ENCODE data around the gene NPL.

NPL gene

DNA sequence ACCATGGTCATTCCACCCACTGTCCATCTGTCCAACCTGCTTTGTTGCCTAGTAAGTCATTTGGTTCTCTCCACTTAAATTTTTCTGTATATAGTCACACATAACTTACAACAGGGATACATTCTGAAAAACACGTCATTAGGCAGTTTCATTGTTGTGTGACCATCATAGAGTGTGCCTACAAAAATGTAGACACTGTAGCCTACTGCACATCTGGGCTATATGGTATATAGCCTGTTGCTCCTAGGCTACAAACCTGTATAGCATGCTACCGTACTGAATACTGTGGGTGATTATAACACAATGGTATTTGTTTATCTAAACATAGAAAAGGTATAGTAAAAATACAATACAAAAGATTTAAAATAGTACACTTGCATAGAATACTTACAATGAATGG, 10.0 kb upstream of the NPL start:
- DNase-seq = no peak

DNA sequence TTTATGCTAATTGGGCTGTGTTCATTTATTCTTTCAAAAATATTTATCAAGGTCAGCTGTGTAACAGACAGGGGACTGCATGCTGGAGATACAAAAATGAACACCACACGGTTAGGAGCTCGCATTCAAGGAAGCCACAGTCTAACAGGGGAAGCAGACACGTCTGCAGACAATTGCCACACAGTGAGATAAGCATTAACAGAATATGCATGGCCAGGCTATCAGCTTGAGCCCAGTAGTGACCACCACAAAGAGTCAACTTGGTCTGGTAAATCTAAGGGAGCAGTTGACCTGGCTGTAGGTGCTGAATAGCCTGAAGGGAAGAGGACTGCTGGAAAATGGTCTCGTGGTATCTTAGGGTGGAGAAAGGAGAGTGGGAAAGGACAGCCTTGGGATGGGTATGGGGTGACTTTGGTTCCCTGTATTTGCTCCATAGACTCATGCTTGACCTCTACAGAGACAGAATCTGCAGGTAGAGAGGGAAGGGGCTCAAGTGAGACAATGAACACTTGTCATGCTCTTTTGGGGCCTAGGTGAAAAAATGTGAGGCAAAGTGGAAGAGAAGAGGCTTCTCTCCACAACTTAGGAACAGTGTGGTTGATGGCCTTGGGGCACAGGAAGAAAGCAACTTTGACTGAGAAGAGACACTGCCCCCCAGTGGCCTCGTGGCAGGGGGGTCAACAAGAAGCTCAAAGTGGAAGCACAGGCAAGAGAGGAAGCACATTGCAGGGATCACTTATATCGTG, 7.6 kb upstream of the NPL start:
- DNase-seq = peak; percentile 68

DNA sequence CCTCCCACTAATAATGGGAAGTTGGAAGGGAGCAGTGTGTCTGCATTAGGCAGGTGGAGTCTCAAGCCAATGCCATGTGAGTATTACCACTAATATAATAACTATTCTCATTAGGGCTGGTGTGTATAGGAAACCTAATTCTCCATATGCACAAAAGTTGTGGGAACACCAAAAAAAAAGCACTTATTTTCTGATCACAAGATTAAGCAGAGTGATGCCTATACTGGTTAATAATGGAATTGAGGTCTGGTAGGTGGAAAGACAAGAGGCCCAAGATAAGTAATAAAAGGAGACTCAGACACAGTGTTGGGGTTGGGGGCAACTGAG, 7.0 kb upstream of the NPL start:
- no peak for DNase-seq

DNA sequence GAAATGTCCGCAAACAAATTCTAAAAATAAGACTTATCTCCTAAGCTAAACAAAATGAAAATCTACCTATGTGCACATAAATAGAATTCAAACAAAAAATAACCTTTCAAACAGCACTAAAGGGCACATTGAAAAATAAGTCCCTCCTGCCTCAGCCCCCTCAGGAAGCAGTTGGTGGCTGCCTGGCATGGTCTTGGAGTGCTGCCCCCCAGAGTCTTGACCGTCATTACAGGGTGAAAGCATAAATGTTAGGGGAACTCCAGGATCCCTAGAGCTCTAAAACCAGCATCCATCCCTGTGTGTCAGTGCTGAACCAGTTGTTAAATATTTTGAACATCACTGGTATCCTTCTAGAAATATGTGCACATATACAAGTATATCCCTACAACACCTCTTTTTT, 6.5 kb upstream of the NPL start:
- DNase-seq = no peak

DNA sequence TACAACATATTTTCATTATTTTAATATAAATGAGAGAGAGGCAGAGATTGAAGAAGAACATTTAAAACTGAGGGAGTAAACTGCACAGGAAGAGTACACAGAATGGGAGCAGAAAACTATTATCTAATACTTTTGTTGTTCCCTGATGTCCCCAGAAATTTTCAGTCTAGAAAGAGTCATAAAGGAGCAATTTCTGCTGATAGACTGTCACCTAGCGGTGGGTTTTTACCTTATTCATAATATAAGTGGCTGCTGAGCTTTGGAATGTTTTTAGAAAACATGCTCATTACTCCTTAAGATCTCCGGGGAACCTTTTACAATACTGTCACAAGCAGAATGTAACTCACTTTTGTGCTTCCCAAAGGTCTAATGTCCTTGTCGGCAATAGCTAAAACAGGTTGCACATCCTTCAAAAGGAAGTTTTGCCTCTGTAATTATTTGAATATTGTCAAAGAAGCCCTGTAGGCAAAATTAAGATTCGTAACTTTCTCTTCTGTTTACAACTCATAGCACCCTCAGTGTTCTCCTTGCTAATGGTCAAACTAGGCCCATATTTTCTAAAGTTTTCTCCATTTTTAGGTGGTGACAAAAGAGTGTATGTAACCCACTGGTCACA, 4.9 kb upstream of the NPL start:
- peak; percentile 56 for DNase-seq

DNA sequence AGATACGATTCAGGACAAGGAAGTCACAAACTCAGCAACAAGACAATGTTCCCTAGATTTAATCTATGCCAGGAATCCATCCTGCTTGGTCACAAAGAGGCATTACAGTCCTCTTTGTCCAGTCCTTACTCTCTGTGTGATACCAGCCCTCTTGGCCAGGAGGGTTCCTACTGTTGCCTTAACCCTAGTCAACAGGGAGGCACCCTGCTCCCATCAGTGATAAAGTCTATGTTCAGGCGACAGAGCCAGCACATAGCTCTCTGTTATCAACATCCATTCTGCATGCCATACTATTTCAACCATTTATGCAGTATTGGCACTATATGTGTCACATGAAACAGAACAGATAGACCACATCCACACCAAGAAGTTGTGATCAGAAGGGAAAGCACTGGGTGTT, 4.4 kb upstream of the NPL start:
- DNase-seq = no peak

DNA sequence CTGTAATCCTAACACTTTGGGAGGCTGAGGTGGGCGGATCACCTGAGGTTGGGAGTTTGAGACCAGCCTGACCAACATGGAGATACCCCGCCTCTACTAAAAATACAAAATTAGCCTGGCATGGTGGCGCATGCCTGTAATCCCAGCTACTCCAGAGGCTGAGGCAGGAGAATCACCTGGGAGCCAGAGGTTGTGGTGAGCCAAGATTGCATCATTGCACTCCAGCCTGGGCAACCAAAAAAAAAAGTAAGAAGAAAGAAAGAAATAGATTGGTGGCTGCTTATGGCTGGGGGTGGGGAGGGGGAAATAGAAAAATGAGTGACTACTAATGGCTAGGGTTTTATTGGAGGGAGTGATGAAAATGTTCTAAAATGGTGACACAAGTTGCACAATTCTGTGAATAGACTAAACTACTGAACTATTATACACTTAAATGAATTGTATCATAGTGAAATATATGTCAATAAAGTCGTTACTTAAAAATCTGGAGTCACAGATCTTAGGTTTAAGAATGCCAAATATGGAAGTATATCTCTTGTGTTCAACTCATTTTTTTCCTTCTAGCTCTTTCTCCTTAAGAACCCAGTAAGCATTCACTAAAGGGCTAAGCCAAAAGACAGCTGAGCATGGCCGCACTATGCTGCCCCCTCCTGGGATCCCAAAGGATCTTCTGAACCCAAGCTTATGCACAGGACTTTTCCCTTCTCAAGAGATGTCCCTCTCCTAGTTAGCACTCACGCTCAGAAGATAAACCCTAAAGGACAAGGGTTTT, 3.2 kb upstream of the NPL start:
- peak; percentile 56 for DNase-seq

DNA sequence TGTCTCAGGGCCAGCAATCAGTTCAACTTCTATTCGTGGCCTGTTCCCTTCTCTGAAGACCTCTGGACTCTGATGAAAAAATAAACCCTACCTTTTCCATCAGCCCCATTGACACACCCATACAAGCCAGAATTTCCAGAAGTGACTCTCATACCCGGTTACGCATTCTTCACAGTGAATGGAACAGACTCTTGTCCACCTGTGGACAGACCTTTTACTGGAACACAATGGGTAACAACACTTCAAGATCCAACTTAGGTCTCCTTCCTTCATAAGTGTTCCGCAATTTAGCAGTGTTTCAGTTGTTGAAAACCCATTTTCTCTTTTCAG, 2.6 kb upstream of the NPL start:
- DNase-seq = no peak

DNA sequence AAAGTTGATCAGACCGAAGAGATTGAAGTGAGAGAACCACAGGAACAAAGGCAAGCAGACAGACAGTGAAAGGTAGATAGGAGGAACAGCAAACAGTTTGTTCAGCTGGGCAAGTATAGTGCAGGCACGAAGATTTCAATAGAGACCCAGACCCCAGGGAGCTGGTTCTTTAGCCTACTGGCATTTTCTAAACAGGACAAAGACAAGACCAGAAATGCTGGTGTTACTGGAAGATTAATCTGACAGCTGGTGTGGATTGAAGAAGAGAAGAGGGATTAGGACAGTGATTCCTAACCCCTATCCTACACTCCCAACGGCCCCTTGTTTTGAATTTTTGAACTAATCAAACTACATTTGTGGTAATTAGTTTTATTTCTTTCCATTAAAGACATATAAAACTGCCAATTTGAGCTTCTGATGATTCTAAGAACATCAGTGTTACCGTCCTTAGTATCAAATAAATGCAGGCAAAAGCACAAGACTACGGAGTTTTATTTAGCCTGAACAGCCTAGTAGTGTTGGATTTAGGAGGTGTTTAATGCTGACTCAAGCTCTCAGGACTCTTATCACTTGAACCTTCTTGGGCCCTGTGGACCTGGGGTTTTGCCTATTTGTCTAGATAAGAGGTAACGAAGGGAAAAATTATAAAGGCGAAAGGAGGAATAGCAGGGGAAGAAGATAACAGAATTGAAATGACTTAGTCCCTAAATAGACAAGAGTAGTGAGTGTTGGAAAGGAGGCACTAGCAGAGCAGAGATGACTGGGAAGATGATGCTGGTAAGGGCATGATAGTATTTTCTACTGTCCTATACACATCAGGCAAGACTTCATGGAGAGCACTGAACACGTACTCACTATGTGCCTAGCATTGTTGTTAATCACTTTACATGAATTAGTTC, 2.0 kb downstream of the NPL start:
- no peak for DNase-seq

DNA sequence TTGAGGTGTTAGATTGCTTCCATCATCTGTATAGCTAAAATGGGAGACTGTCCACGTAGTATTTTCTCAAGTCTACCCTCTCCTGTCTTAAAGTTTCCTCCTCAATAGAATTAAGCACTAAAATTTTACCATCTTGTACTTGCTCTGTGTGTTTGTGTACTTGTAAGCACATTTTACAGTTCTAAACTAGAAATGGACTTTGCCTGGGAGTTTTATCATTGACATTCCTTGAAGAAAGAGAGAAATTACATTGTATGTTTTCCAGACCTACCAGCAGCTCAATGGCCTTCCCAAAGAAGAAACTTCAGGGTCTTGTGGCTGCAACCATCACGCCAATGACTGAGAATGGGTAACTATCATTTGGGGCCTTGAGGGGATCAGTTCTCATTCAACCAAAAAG, 4.5 kb downstream of the NPL start:
- no peak for DNase-seq

DNA sequence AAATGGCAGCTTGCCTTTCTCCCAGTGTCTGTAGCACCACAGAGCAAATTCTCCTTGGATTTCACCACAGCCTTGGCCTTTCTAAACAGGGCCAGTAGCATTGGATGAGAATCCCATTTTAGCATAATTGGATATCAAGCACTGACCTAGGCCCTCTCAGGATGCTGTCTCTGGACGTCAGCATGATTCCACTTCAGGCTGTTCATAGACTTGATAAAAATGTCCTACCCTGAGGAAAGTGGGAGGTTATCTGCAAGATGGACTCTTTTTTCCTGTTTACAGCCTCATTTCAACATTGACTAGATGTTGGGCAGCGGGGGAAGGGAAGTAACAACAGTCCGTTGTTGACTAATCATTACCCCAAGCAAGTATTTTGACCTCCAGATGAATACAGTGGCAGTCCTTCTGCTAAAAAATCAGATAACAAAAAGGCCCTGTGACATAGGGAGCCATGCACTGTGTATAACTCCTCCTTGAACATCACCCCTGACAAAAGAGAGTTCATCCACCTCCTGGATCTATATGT, 5.2 kb downstream of the NPL start:
- no peak for DNase-seq

DNA sequence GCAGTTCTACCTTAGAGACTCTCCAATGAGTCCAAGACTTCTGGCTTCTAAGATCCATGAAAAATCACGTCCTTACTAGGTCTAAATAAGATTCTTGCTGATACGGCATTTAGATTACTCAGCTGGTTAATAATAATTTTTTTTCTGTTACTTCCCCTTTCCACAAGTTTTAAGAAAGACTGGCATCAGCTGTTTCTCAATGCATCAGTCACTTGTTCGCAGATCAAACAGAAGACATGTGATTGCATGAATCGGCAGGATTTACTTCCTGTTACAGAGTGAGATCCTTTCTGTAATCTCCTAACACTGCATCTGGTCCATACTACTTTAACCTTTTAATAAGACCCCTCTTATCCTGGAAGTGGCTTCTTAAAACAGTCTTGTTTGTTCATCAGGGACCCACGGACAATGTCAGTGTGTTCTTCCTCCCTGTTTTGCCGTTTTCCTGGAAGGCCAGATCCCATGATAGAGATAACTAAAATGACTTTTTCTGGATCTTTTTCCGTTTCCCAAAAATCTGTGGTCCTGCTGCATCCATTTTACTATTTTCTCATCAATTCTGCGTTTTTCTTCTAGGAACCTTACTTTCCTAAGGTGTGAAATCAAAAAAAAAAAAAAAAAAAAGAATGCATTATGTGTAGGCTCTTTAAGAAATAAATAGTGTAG, 6.1 kb downstream of the NPL start:
- no peak for DNase-seq

DNA sequence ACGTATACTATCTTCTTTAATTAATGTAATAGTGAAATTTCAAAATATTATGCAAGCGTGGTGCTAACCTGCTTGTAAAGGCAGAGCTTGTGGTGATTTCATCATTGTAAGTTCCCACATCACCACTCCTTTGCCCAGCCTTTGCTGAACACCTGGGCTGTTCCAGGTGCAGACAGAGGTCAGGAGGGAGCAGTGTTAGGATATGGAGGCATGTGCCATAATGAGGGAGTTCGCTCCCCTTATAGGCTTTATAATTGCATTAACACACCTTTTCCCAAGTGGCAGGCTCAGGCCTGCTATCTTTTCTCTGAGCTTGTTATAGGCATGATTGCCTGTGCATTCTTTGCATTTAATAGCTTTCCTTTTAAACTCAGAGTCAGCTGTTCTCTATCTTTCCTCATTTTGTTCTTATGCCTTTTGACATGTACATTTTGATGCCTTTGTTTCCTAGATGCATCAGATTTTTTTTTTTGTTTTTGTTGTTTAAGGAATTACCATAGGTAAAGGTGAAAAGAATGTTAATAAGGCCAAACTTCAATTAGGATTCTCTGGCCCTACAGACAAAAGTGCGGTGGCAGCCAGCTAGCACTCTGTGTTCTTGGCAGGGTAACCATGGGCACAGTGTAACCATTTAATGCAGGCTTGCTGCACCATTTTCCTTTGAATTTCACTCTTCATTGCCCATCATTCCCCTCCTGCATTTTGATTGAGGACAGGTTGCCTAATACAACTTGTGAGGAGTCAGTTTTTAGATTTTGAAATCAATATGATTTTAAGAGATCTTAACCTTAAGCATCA, 12.6 kb downstream of the NPL start:
- no peak for DNase-seq

DNA sequence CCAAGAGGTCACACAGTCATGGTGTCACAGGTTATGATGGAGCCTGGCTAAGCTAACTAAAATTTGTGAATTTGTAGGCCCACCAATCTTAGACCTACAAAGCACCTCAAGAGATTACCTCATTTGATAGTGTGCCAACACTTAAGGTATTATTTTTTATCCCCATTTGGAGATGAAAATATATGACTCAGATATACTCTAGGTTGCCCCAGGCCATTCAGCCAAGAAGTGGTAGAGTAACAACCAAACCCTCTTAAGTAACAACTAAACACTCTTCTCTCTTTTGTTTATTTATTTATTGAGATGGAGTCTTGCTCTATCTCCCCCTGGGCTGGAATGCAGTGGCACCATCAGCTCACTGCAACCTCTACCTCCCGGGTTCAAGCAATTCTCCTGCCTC, 14.3 kb downstream of the NPL start:
- DNase-seq = no peak

DNA sequence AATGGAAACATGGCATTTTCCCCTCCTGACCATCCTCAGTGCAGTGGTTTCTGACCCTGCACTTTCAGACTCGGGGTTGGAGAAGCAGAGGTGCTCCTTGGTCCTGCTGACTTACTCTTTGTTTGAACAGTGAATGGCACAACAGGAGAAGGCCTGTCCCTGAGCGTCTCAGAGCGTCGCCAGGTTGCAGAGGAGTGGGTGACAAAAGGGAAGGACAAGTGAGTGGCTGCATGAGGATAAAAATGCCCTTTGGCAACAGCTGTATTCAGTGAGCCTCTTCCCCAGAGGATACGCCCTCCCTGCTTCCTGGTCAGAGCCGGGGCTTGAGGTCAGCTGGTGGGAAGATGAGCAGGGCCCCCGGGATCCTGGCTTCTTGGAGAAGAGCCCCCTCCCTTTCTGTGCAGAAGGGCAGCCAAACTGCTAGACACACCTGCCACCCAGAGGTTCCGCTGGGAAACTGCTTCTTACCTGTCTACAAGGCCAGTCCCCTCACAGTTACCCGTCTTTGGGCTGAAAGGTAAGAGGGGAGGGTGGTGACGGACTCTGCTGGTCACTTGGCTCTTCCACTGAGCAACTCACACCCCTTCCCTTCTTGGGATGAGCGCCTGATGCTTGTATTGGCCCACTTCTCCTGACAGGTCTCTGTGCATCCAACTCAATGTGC, 16.6 kb downstream of the NPL start:
- peak; percentile 54 for DNase-seq

DNA sequence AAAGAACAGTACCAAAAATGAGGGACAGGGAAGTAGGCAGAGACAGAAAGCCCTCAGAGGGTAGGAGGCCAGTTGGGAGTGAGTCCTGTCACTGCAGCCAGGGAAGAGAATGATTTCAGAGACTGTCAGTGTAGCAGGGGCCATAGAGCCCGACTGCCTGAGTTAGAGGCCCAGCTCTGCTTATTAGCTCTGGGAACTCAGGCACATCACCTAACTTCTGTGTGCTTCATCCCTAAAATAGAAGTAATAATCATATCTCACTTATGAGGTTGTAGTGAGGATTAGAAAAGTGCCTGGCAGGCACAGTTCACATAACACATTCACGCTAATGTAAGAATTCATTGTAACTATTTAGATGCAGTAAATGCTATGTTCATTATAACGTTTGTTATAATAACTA, 18.3 kb downstream of the NPL start:
- DNase-seq = no peak

DNA sequence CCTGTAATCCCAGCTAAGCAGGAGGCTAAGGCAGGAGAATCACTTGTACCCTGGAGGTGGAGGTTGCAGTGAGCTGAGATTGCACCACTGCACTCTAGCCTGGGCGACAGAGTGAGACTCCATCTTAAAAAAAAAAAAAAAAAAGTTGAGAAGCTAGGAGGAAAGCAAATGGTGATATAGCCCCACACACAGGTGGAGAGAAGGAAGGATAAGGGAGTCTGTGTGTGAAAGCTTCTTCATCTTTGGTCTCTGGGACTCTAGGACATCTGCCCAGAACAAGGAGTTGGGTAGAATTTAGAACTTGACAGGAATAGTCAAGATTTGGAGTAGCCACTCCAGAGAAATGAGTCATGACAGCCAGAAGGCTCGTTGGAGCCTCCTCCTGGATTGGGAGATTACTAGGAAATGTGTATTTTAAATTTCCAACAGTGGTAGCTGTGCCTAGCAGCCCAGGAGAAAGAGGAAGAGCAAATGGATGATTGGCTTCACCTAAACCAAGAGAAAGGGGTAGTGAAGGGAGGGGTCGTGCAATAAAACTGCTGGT, 19.9 kb downstream of the NPL start:
- no peak for DNase-seq

DNA sequence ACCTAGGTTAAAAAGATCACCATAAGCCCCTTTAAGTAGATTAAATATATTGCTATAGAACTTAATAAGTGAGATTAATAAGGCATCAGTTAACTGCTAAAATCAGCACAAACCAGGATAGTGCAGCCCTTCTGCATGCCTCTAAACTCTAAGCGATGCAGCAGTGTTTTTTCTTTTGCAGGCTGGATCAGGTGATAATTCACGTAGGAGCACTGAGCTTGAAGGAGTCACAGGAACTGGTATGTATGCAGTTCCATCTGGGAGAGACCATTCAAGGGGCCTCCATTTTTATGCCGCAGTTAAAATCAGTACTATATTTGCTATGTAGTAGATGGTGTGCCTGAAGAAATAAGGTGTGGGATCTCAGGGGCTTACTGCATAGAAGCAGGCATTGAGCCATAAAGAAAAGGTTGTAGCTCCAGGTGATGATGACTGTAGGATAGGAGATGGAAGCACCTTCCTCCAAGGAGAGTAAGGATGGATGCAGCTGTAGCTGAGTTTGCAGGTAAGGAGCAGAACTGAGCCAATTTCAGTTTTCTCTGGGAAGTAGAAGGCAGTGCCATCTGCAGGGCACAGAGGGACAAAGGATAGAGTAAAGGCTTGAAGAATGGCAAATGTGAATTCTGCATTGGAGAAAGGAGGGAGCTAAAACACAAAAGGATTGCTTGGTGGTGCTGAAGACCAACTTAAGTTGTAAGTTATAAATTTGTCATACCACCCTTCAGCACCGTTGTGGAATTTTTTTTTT, 22.6 kb downstream of the NPL start:
- DNase-seq = no peak

DNA sequence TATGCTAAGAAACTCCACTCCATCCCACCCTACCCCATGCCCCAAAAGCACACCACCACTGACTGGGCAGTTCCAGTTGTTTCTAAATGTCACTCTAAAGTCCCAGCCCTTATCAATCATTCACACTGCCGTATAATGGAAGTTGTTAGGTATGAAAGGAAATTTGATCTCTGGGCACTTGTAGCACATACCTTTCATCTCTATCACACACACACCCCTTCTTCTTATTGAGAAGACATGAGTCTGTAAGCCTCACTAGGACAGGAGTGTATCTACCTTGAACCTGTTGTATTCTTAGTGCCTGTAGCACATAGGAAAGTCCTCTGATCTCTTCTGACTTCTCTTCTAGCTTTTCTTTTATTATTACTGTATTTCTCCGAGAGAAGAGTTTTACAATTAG, 27.3 kb downstream of the NPL start:
- DNase-seq = no peak

DNA sequence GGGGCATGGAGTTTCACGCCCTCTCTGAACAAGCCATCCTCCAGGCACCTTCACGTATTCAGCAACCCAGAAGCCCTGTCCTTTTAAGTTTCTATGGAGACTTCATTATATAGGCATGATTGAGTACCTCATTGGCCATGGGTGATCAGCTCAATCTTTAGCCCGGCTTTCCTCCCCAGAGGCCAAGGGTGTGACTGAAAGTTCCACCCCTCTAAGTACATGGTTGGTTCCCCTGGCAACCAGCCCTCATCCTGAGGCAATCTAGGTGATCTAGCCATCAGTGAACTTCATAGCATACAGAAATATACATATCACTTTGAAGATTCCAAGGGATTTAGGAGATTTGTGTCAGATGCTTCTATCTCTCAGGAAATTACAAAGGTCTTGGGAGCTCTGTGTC, 28.2 kb downstream of the NPL start:
- DNase-seq = no peak
